Fibroblast of lung (primary cell): Measurements from ENCODE around the gene PAPPA.

ENCODE experiments used
- EZH2 ChIP-seq: IDR thresholded peaks from 2 replicates; pipeline ENCODE4 v1.5.1; 2012; ENCODE audit warnings: low read length, control low read depth, mild to moderate bottlenecking; ENCODE audit errors: missing control alignments
- TF ChIP-seq, protein P1 (sequence below), 2 donors: IDR thresholded peaks in 1 of 2; conservative IDR thresholded peaks in 1 of 2; 1 replicate in 1 of 2; 2 replicates in 1 of 2; pipeline ENCODE4 v1.5.1; 2011 to 2012; ENCODE audit warnings: low read length in 2 of 2, control low read depth in 1 of 2, inconsistent platforms in 1 of 2, low read depth in 1 of 2, mild to moderate bottlenecking in 1 of 2

DNA sequence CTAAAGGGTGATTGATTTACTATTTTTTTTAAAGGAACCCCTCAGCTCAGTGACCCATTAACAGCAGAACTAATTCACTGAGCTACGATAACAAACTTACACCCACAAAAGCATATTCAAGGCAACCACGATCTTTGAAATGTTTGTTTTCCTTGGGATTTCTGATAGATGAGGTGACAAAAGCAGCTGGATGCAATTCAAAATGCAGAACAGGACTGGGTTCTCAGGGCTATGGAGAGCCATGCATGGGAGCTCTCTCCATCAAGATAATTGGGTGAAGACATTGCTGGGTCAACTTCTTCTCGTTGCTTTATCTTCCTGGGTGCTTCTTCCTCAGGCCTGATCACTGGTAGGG is 60.1 kb downstream of the PAPPA start:
- TF ChIP-seq, protein P1, sequence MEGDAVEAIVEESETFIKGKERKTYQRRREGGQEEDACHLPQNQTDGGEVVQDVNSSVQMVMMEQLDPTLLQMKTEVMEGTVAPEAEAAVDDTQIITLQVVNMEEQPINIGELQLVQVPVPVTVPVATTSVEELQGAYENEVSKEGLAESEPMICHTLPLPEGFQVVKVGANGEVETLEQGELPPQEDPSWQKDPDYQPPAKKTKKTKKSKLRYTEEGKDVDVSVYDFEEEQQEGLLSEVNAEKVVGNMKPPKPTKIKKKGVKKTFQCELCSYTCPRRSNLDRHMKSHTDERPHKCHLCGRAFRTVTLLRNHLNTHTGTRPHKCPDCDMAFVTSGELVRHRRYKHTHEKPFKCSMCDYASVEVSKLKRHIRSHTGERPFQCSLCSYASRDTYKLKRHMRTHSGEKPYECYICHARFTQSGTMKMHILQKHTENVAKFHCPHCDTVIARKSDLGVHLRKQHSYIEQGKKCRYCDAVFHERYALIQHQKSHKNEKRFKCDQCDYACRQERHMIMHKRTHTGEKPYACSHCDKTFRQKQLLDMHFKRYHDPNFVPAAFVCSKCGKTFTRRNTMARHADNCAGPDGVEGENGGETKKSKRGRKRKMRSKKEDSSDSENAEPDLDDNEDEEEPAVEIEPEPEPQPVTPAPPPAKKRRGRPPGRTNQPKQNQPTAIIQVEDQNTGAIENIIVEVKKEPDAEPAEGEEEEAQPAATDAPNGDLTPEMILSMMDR (conservative IDR thresholded peaks at IDR 0.05 in 1 of 2, IDR thresholded peaks at IDR 0.05 in 1 of 2; ENCODE audit: low read depth in 1 of 2, low read length in 2 of 2), result no peak
- no peak for TF ChIP-seq EZH2
